Measurements from ENCODE around the gene DIO3.
"Not testable (repeated sequence)": the region's sequence is repeated elsewhere in the genome, so short reads cannot be mapped to it uniquely, and the experiment has no call there.

The DIO3 gene

GRCh38 chr14:101559624-101560533 is 1.4 kb upstream of the DIO3 start:
- no peak for DNase-seq

GRCh38 chr14:101560534-101561113 is 671 bp upstream of the DIO3 start:
- no peak for DNase-seq

- no peak for DNase-seq
Observed at GRCh38 chr14:101561897-101562490, 699 bp downstream of the DIO3 start.

GRCh38 chr14:101562659-101563351 is 1.5 kb downstream of the DIO3 start:
- no peak for DNase-seq

- no peak for DNase-seq
Observed at GRCh38 chr14:101563352-101563653, 2.0 kb downstream of the DIO3 start.

- DNase-seq, result no peak
Observed at GRCh38 chr14:101563654-101564443, 2.6 kb downstream of the DIO3 start.

- no peak for DNase-seq
Observed at GRCh38 chr14:101564444-101564776, 3.1 kb downstream of the DIO3 start.

- no peak for DNase-seq
Observed at GRCh38 chr14:101564819-101565698, 3.8 kb downstream of the DIO3 start.

- no peak for DNase-seq
Observed at GRCh38 chr14:101567252-101567651, 6.0 kb downstream of the DIO3 start.

- no peak for DNase-seq
Observed at GRCh38 chr14:101571004-101571403, 9.7 kb downstream of the DIO3 start.

GRCh38 chr14:101572526-101572925 is 11.2 kb downstream of the DIO3 start:
- DNase-seq, result not testable (repeated sequence)

GRCh38 chr14:101573289-101573688 is 12.0 kb downstream of the DIO3 start:
- DNase-seq, result no peak

GRCh38 chr14:101575581-101575980 is 14.3 kb downstream of the DIO3 start:
- DNase-seq, result no peak

GRCh38 chr14:101577221-101577909 is 16.1 kb downstream of the DIO3 start:
- no peak for DNase-seq

GRCh38 chr14:101578489-101578888 is 17.2 kb downstream of the DIO3 start:
- DNase-seq, result no peak

GRCh38 chr14:101579372-101580080 is 18.2 kb downstream of the DIO3 start:
- no peak for DNase-seq

GRCh38 chr14:101581806-101582205 is 20.5 kb downstream of the DIO3 start:
- DNase-seq, result no peak

GRCh38 chr14:101582294-101582693 is 21.0 kb downstream of the DIO3 start:
- DNase-seq, result no peak

GRCh38 chr14:101583006-101583714 is 21.9 kb downstream of the DIO3 start:
- no peak for DNase-seq

GRCh38 chr14:101583715-101584054 is 22.4 kb downstream of the DIO3 start:
- DNase-seq, result no peak
